Activated naive CD8-positive, alpha-beta T cell treated with anti-CD3 and anti-CD28 coated beads, Interleukin-2, amount 50 U/mL, for 24 hours (primary cell): ENCODE data around the gene FRAS1.
A peak's percentile ranks its signal among the peaks of the same experiment; 100 is the strongest.
"Not testable (repeated sequence)": the region's sequence is repeated elsewhere in the genome, so short reads cannot be mapped to it uniquely, and the experiment has no call there.

Source experiments
- ATAC-seq: fragments of 150-1000 bp; cut with Tn5 transposase; one replicate; pipeline ENCODE4 v1.10.0; 2021
- DNase-seq: peaks from one replicate; pipeline ENCODE4 v3.0.0; 2021
- H3K27ac Mint-ChIP-seq: one replicate; pipeline ENCODE4 v1.8.0; 2021; ENCODE audit warnings: mild to moderate bottlenecking, mixed read lengths
- H3K27me3 Mint-ChIP-seq: one replicate; pipeline ENCODE4 v1.8.0; 2021; ENCODE audit warnings: mixed read lengths
- H3K36me3 Mint-ChIP-seq: one replicate; pipeline ENCODE4 v1.8.0; 2021; ENCODE audit warnings: low read depth, mixed read lengths
- H3K4me1 Mint-ChIP-seq: one replicate; pipeline ENCODE4 v1.8.0; 2021; ENCODE audit warnings: mixed read lengths
- H3K4me3 Mint-ChIP-seq: one replicate; pipeline ENCODE4 v1.8.0; 2021; ENCODE audit warnings: mild to moderate bottlenecking, moderate library complexity, mixed read lengths
- H3K9me3 Mint-ChIP-seq: one replicate; pipeline ENCODE4 v1.8.0; 2021; ENCODE audit warnings: mixed read lengths

The FRAS1 gene

GRCh38 chr4:78218260-78218659 is 161.1 kb downstream of the FRAS1 start:
- Mint-ChIP-seq H3K27me3 (no peaks in the 10 kb centered on the region), H3K36me3 (no peaks in the 10 kb centered on the region), H3K9me3 (no peaks in the 10 kb centered on the region), H3K4me1 (no peaks in the 10 kb centered on the region), H3K4me3 (no peak overlapping the region), H3K27ac (no peak overlapping the region)
- DNase-seq (no peak), ATAC-seq (no peak)

- H3K4me1 Mint-ChIP-seq: no peaks in the 10 kb centered on the region
- H3K27me3 Mint-ChIP-seq: no peaks in the 10 kb centered on the region
- DNase-seq: no peak
- ATAC-seq: no peak
- no peaks in the 10 kb centered on the region for H3K9me3 Mint-ChIP-seq
- H3K27ac Mint-ChIP-seq: no peak overlapping the region
- H3K36me3 Mint-ChIP-seq: no peaks in the 10 kb centered on the region
- no peak overlapping the region for H3K4me3 Mint-ChIP-seq
These were observed 162.7 kb downstream of the FRAS1 start for GRCh38 chr4:78219825-78220224.

DNA sequence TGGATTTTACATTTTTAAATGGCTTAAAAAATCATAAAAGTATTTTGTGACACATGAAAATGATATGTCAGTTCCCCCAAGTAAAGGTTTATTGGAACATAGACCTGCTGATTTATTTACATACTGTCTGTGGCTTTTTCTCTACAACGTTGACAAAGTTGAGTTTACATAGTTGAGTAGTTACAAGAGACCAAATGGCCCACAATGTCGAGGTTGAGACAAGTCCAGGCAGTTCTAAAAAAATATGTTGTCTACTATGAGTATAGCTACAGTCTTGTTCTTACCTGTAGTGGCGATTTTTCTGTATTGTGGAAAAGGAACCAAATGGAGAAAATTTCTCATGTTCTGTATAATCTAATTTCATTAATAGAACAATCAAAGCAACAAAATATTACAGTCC is 163.2 kb downstream of the FRAS1 start:
- no peaks in the 10 kb centered on the region for H3K9me3 Mint-ChIP-seq
- H3K4me3 Mint-ChIP-seq: no peak overlapping the region
- no peaks in the 10 kb centered on the region for H3K4me1 Mint-ChIP-seq
- H3K27me3 Mint-ChIP-seq: no peaks in the 10 kb centered on the region
- no peaks in the 10 kb centered on the region for H3K36me3 Mint-ChIP-seq
- ATAC-seq (no peak), DNase-seq (no peak)
- no peak overlapping the region for H3K27ac Mint-ChIP-seq

GRCh38 chr4:78222575-78223186 is 165.6 kb downstream of the FRAS1 start:
- no peaks in the 10 kb centered on the region for H3K27me3 Mint-ChIP-seq
- H3K9me3 Mint-ChIP-seq: no peaks in the 10 kb centered on the region
- DNase-seq: no peak
- no peak for ATAC-seq
- H3K36me3 Mint-ChIP-seq: peaks cover 2% of the 10 kb centered on the region
- no peak overlapping the region for H3K27ac Mint-ChIP-seq
- H3K4me1 Mint-ChIP-seq: no peaks in the 10 kb centered on the region
- no peak overlapping the region for H3K4me3 Mint-ChIP-seq

DNA sequence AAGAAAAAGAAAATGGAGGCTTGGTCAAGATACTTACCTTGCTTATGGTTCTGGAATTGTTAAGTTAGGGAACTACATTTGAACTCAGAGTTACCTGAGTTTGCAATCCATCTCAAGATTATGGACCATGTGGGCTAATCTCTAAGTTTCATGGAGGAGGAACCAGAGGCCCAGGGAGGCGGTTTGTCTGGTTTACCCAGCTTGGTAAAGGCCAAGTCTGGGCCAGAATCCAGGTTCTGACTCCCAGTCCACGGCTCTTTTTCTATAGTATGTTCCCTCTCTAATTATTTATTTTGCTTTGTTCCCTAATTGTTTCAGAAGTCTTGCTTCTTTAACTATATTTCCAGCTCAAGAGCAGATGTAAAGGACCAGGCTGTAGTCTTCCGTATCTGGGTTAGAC is 168.1 kb downstream of the FRAS1 start:
- ATAC-seq (no peak), DNase-seq (no peak)
- H3K4me1 Mint-ChIP-seq: no peaks in the 10 kb centered on the region
- H3K36me3 Mint-ChIP-seq: peaks cover 2% of the 10 kb centered on the region
- H3K4me3 Mint-ChIP-seq: no peak overlapping the region
- no peaks in the 10 kb centered on the region for H3K27me3 Mint-ChIP-seq
- H3K9me3 Mint-ChIP-seq: no peaks in the 10 kb centered on the region
- H3K27ac Mint-ChIP-seq: no peak overlapping the region

DNA sequence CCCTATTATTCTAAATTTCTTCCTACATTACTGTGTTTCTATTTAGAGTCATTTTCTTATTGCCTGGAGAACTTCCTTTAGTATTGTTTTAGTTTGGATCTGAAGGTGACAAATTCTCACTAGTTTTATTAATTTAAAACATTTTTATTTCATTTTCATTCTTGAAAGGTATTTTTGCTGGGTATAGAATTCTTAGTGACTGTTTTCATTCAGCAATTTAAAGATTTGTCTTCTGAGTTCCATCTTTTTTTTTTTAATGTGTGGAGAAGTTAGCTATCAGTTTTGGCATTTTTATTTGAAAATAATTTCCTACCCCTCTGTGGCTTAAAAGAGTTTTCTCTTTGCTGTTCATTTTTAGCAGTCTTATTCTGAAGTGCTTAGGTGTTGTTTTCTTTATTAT is 169.2 kb downstream of the FRAS1 start:
- no peaks in the 10 kb centered on the region for H3K9me3 Mint-ChIP-seq
- H3K27ac Mint-ChIP-seq: no peak overlapping the region
- no peak for ATAC-seq
- no peaks in the 10 kb centered on the region for H3K4me1 Mint-ChIP-seq
- peaks cover 2% of the 10 kb centered on the region for H3K36me3 Mint-ChIP-seq
- H3K4me3 Mint-ChIP-seq: no peak overlapping the region
- H3K27me3 Mint-ChIP-seq: no peaks in the 10 kb centered on the region
- DNase-seq: no peak

GRCh38 chr4:78227411-78228057 is 170.4 kb downstream of the FRAS1 start:
- Mint-ChIP-seq H3K9me3 (no peaks in the 10 kb centered on the region), H3K27me3 (no peaks in the 10 kb centered on the region), H3K36me3 (peaks cover 2% of the 10 kb centered on the region), H3K4me1 (no peaks in the 10 kb centered on the region), H3K27ac (no peak overlapping the region), H3K4me3 (no peak overlapping the region)
- ATAC-seq: no peak
- DNase-seq: no peak

- Mint-ChIP-seq H3K27ac (no peak overlapping the region), H3K4me1 (no peaks in the 10 kb centered on the region), H3K27me3 (peaks cover 4% of the 10 kb centered on the region), H3K36me3 (no peaks in the 10 kb centered on the region), H3K4me3 (no peak overlapping the region), H3K9me3 (no peaks in the 10 kb centered on the region)
- no peak for DNase-seq
- ATAC-seq: peak; percentile 63
These were observed 178.7 kb downstream of the FRAS1 start for GRCh38 chr4:78235800-78236199.

DNA sequence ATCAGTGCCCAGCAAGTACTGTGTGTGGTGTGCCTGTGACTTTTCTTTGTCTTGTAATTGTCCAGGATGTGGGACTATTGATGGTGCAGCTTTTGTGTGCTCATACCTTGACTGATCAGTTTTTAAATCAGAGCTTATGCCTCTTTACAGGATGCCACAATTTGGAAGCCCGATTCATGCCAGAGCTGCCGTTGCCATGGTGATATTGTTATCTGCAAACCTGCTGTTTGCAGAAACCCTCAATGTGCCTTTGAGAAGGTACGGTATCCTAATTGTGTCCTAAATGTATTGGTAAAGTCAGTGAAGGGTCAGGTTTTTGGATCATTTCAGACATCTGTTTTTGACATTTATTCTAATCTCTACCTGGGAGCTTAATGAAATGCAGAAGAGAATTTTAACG is 180.2 kb downstream of the FRAS1 start:
- Mint-ChIP-seq H3K27ac (no peak overlapping the region), H3K9me3 (no peaks in the 10 kb centered on the region), H3K4me1 (no peaks in the 10 kb centered on the region), H3K36me3 (no peaks in the 10 kb centered on the region), H3K4me3 (no peak overlapping the region), H3K27me3 (peaks cover 4% of the 10 kb centered on the region)
- ATAC-seq (no peak), DNase-seq (no peak)

DNA sequence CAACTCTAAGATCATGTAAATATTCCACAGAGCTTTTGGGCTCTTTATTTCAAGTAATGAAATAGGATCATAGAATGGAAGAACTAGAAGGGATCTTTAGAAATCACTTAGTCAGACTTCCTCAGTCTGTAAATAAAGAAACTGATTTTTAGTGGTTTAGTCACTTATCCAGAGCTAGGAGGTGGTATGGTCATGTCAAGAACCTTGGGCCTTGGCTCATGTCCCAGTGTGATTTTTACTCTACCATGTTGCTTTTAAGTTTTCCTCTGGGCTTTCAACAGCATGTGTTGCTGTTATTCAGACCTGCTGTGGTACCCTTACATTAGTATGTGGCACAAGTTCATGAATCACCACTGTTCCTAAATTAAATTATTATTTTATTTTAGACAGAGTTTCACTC is 184.9 kb downstream of the FRAS1 start:
- Mint-ChIP-seq H3K4me1 (no peaks in the 10 kb centered on the region), H3K36me3 (no peaks in the 10 kb centered on the region), H3K27me3 (peaks cover 9% of the 10 kb centered on the region), H3K9me3 (no peaks in the 10 kb centered on the region), H3K27ac (no peak overlapping the region), H3K4me3 (no peak overlapping the region)
- DNase-seq (no peak), ATAC-seq (no peak)

DNA sequence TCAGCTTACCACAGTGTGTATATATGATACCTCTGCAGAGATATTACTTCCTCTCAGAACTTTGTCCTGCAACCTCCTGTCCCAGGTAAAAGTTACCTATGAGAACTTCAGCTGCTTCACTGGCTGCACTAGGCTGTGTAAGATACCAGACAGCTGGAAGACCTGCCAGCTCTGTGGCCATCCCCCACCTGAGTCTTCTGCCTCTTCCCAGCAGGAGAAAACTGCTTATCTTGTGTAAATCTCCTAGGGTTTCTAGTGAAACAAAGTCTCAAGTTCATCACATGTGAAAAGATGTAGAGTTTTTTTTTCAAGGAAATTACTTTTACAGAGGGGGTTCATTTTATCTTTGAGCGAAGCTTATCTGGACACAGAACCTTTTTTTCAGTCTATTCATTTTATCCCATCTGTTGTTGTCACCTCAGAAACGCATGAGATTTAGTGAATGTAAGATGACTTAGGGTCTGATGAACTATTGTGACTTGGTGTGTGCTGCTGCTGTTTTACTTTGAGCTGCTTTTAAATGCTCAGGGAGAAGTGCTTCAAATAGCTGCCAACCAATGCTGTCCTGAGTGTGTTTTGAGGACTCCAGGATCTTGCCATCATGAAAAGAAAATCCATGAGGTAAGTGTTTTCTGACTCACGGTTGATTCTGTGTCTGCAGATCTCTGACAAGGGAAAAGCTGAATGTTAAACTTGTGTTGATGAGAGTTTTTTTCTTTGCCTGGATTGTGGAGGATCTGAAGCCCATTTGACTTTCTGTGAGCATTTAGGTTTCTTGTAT is 187.8 kb downstream of the FRAS1 start:
- H3K4me1 Mint-ChIP-seq: no peaks in the 10 kb centered on the region
- DNase-seq (no peak), ATAC-seq (no peak)
- no peak overlapping the region for H3K4me3 Mint-ChIP-seq
- peaks cover 9% of the 10 kb centered on the region for H3K27me3 Mint-ChIP-seq
- H3K9me3 Mint-ChIP-seq: no peaks in the 10 kb centered on the region
- H3K36me3 Mint-ChIP-seq: no peaks in the 10 kb centered on the region
- H3K27ac Mint-ChIP-seq: no peak overlapping the region

- ATAC-seq: no peak
- Mint-ChIP-seq H3K27ac (no peak overlapping the region), H3K36me3 (no peaks in the 10 kb centered on the region), H3K27me3 (peaks cover 9% of the 10 kb centered on the region), H3K9me3 (peaks cover 3% of the 10 kb centered on the region), H3K4me3 (no peak overlapping the region), H3K4me1 (no peaks in the 10 kb centered on the region)
- no peak for DNase-seq
These were observed 190.6 kb downstream of the FRAS1 start for GRCh38 chr4:78247536-78248285.

- Mint-ChIP-seq H3K27me3 (peaks cover 4% of the 10 kb centered on the region), H3K4me1 (no peaks in the 10 kb centered on the region), H3K9me3 (peaks cover 11% of the 10 kb centered on the region), H3K36me3 (no peaks in the 10 kb centered on the region), H3K27ac (no peak overlapping the region), H3K4me3 (no peak overlapping the region)
- DNase-seq (no peak), ATAC-seq (no peak)
These were observed 193.4 kb downstream of the FRAS1 start for GRCh38 chr4:78250500-78250899.

GRCh38 chr4:78252773-78253172 is 195.7 kb downstream of the FRAS1 start:
- not testable (repeated sequence) for H3K4me3 Mint-ChIP-seq, DNase-seq, H3K27ac Mint-ChIP-seq, H3K36me3 Mint-ChIP-seq, H3K27me3 Mint-ChIP-seq, H3K4me1 Mint-ChIP-seq, ATAC-seq
- peaks cover 11% of the 10 kb centered on the region for H3K9me3 Mint-ChIP-seq

DNA sequence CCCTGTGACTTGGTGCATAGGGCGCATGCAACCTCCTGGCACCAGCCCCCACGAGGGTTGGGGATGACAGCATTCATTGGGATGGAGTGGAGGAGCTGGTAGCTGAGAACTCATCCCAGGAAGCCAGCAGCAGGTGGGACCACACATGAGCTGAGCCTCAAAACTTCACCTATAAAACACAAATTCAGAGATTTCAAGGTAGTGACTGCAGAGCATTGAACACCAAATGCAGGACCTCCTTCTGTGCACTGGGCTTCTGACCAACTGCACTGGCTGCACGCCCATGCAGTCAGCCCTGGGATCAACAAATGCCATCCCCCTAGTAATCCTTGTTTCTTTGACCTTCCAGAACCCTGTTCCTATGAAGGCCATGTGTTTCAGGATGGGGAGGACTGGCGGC is 197.8 kb downstream of the FRAS1 start:
- H3K9me3 Mint-ChIP-seq: peaks cover 11% of the 10 kb centered on the region
- no peaks in the 10 kb centered on the region for H3K4me1 Mint-ChIP-seq
- H3K27ac Mint-ChIP-seq: no peak overlapping the region
- H3K4me3 Mint-ChIP-seq: no peak overlapping the region
- H3K36me3 Mint-ChIP-seq: no peaks in the 10 kb centered on the region
- DNase-seq (no peak), ATAC-seq (no peak)
- no peaks in the 10 kb centered on the region for H3K27me3 Mint-ChIP-seq
